Right forelimb (tissue), 1 donor: ENCODE results near the gene PRM2.

Experiments used
- DNase-seq: peaks from one replicate; pipeline ENCODE4 v3.0.0-alpha.2; 2018

PRM2 gene

GRCh38 chr16:11242658-11243057 lies 33.6 kb downstream of the PRM2 start:
- DNase-seq = no peak

- DNase-seq = no peak
Observed at GRCh38 chr16:11241480-11242204, 34.6 kb downstream of the PRM2 start.

- no peak for DNase-seq
Observed at GRCh38 chr16:11240636-11241473, 35.4 kb downstream of the PRM2 start.

DNA sequence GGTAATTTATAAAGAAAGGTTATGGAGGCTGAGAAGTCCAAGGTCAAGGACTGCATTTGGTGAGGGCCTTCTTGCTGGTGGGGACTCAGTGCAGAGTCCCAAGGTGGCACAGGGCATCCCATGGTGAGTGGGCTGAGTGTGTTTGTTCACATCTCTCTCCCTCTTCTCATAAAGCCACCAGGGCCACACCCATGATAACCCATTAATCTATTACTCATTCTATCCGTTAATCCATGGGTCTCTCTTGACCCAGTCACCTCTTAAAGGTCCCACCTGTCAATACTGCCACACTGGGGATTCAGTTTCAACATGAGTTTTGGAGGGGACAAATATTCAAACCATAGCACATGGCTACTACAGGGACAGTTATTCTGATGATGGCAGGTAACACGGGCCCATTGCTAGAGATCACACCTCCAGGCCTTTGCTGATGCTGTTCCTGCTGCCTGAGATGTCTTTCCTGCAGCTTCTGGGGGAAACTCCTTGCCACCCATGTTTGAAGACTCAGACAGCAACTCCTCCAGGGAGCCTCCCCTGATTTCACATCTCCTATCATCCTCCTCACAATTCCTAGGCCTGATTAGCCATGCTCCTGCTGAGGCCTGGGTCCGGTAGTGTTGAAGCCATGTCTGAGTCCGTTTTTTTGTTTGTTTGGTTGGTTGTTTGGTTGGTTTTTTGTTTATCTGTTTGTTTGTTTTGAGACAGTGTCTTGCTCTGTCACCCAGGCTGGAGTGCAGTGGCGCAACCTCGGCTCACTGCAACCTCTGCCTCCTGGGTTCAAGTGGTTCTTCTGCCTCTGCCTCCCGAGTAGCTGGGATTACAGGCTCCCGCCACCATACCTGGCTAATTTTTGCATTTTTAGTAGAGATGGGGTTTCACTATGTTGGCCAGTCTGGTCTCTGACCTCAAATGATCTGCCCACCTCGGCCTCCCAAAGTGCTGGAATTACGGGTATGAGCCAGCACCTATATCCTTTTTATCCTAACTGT lies 36.3 kb downstream of the PRM2 start:
- DNase-seq = no peak

- DNase-seq = no peak
Observed at GRCh38 chr16:11238272-11239202, 37.7 kb downstream of the PRM2 start.

DNA sequence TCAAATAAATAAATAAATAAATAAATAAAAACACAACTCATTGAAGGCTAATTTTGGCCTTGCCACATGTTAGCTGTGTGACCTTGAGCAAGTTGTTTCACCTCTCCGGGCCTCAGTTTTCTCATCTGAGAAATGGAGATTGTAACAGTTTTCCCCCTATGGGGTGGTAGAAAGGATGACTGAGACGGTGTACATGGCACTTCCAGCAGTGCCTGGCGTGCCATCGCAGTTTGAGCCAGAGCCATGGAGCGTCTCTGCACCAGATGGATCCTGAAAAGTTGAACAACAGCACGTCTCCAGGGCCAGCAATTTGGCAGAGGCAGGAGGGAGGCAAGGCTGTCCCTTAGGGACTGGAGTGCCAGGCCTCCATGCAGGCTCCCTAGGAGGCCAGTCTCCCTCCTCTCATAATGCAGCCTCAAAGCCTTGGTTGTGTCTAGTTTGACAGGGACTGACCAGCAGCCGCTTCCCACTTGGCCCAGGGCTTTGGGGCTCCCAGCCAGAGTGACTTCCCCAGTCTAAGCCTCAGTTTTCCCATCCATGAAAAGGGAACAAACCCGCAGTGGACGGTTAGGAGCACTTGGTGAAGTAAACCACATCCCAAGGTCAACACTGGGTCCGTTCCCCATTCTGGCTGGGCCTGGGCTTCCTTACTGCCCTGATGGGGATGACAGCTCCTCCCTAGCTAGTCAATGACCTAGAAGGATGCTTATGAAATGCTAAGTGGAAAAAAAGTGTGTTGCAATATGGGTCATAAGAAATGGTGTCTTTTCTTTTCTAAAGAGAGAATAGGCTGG lies 39.6 kb downstream of the PRM2 start:
- DNase-seq = no peak

DNA sequence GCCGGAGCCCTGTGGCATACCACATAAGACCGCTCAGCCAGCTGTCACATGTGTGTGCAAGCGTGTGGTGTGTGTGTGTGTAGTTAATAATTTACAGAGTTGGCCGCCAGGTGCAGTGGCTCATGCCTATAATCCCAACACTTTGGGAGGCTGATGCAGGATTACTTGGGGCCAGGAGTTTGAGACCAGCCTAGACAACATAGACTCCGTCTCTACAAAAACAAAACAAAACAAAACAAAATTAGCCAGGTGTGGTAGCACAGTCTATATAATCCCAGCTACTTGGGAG lies 40.6 kb downstream of the PRM2 start:
- DNase-seq = no peak

DNA sequence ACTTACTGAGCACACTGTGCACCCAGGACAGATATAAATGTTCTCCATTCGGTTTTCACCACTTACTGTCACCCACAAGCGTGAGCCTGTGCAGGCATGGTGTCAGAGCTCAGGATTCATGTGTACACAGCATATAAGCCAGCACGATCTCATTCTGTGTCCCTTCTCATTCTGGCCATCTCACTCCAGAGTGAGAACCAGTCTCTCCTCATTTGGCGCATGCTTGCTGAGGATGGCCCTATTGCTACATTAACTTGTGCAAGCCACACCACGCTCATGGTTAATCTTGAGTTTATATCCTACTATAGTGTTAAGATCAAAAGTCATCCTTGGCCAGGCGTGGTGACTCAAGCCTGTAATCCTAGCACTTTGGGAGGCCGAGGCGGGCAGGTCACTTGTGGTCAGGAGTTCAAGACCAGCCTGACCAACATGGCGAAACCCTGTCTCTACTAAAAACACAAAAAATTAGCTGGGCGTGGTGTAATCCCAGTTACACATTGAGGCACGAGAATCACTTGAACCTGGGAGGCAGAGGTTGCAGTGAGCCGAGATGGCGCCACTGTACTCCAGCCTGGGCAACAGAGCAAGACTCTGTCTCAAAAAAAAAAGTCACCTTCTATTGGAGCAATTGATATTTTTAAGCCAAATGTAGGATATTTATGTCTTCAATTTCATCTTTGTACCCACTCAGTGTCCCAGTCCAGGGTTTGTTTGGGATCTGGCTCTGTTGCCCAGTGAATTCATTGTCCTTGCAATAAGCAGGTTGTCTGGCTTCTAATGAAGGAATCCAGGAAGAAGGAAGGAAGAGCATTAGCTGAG lies 41.2 kb downstream of the PRM2 start:
- no peak for DNase-seq

DNA sequence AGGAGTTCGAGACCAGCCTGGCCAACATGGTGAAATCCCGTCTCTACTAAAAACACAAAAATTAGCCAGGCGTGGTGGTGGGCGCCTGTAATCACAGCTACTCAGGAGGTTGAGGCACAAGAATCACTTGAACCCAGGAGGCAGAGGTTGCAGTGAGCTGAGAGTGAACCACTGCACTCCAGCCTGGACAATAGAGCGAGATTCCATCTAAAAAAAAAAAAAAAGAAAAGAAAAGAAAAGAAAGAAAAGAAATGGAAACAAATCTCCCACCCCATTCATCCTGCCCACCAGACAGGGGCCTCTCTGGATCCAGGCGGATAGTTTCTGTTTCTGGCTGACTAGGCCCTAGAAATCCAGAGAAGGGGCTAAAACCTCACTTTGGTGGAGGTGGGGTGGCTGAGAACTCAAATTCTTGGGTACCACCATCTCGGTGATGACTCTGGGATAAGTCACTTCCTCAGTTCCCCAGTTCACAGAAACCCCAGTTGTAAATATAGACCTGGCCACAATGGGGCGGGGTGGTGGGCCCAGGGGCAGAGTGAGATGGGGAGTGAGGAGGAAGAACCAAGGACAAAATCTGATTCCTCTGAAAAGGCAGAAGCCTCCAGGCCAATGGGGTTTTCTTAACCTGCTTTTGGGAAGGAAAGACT lies 42.4 kb downstream of the PRM2 start:
- no peak for DNase-seq

- no peak for DNase-seq
Observed at GRCh38 chr16:11232852-11233726, 43.2 kb downstream of the PRM2 start.

DNA sequence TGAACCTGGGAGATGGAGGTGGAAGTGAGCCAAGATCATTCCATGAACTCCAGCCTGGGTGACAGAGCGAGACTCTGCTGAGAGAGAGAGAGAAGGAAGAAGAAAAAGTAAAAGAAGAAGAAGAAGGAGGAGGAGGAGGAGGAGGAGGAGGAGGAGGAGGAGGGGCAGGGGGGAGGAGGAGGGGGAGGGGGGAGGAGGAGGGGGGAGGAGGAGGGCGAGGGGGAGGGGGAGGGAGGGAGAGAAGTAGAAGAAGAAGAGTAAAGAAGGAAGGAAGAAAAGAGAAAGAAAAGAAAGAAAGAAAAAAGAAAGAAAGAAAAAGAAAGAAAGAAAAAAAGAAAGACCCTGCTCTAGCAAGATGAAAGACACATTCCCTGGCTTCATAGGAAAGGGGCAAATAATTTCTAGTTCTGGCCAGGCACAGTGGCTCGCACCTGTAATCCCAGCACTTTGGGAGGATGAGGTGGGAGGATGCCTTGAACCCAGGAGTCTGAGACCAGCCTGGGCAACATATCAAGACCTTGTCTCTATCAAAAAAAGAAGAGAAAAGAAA lies 43.9 kb downstream of the PRM2 start:
- DNase-seq = no peak

DNA sequence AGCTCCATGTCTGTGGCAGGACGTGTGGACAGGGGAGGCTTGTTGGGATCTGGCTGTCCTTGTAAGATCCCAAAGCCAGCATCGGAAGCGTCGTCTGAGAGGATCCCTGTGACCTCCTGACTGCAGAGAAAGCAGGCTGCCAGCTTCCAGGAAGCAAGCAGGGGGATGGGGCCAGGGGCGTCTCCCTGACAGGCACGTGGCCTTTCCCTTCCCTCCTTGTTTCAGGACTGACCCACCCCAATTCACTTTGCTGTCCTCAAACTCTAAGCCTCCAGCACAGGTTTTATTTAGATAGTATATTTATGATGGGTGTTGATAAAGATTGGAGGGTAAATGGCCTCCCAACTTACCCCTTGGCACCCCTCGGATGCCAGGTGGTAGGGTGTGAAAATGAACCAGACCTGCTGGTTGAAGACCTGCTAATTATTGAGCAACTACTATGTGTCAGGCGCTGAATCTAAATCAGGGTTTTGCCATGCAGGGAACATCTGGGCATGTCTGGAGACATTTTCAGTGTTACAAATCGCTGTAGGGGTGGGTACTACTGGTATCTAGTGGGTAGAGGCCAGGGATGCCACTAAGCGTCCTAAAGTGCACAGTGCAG lies 44.8 kb downstream of the PRM2 start:
- DNase-seq = no peak

- no peak for DNase-seq
Observed at GRCh38 chr16:11229906-11230305, 46.4 kb downstream of the PRM2 start.

DNA sequence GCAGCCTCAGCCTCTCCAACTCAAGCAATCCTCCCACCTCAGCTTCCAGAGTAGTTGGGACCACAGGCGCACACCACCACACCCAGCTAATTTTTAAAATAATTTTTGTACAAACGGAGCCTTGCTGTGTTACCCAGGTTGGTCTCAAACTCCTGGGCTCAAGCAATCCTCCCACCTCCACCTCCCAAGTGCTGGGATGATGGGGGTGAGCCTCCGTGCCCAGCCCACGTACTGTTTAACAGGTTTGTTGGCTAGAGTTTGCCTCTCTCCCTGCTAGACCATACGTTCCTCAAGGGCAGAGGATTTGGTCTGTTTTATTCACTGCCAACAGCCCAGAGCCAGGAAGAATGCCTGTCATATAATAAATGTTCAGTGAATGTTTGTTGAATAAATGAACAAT lies 46.8 kb downstream of the PRM2 start:
- no peak for DNase-seq

- DNase-seq = no peak
Observed at GRCh38 chr16:11225677-11226549, 50.4 kb downstream of the PRM2 start.
